ENCODE results near the gene APC. TPM values are rescaled to one million over a fixed set of nuclear protein-coding genes. Genes with fewer than 3 reads are reported as not detected.
"Not testable (repeated sequence)": the region's sequence is repeated elsewhere in the genome, so short reads cannot be mapped to it uniquely, and the experiment has no call there.

Gene APC
- total RNA-seq, 1 donor = 67.0 TPM

DNA sequence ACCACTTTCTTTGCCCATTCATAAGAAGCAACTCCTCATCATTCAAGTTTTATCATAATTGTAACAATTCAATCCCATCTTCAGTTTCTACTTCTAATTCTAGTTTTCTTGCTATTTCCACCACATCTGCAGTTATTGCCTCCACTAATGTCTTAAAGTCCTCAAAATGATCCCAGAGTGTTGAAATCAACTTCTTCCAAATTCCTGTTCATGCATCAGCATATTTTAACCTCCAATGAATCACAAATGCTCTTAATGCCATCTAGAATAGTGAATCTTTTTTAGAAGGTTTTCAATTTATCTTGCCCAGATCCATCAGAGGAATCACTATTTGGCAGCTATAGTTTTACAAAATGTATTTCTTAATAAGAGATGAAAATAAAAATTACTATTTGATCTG, 120.2 kb downstream of the APC start:
- TF ChIP-seq, protein P1, sequence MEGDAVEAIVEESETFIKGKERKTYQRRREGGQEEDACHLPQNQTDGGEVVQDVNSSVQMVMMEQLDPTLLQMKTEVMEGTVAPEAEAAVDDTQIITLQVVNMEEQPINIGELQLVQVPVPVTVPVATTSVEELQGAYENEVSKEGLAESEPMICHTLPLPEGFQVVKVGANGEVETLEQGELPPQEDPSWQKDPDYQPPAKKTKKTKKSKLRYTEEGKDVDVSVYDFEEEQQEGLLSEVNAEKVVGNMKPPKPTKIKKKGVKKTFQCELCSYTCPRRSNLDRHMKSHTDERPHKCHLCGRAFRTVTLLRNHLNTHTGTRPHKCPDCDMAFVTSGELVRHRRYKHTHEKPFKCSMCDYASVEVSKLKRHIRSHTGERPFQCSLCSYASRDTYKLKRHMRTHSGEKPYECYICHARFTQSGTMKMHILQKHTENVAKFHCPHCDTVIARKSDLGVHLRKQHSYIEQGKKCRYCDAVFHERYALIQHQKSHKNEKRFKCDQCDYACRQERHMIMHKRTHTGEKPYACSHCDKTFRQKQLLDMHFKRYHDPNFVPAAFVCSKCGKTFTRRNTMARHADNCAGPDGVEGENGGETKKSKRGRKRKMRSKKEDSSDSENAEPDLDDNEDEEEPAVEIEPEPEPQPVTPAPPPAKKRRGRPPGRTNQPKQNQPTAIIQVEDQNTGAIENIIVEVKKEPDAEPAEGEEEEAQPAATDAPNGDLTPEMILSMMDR (IDR thresholded peaks at IDR 0.05; ENCODE audit: extremely low read depth, low read depth, low read length) = no peak
- DNase-seq (ENCODE audit: insufficient read length, low spot score, missing footprints) = no peak
- Histone ChIP-seq H3K4me1 (ENCODE audit: insufficient read depth, low read length) (peaks cover 14% of the 10 kb centered on the region), H3K9me3 (ENCODE audit: low read depth, low read length) (no peaks in the 10 kb centered on the region), H3K4me3 (ENCODE audit: insufficient read depth, low read length) (no peak overlapping the region), H3K4me2 (ENCODE audit: insufficient read depth, low read length) (no peak overlapping the region), H3K27ac (ENCODE audit: low read depth, low read length) (no peak overlapping the region), H2AFZ (ENCODE audit: low read length) (no peak overlapping the region), H3K36me3 (ENCODE audit: insufficient read depth, low read length) (peaks cover 2% of the 10 kb centered on the region), H3K27me3 (ENCODE audit: insufficient read depth, low read length) (no peaks in the 10 kb centered on the region), H3K79me2 (ENCODE audit: insufficient read depth, low read length) (peaks cover 20% of the 10 kb centered on the region), H4K20me1 (ENCODE audit: insufficient read depth, low read length) (peaks cover 3% of the 10 kb centered on the region)

DNA sequence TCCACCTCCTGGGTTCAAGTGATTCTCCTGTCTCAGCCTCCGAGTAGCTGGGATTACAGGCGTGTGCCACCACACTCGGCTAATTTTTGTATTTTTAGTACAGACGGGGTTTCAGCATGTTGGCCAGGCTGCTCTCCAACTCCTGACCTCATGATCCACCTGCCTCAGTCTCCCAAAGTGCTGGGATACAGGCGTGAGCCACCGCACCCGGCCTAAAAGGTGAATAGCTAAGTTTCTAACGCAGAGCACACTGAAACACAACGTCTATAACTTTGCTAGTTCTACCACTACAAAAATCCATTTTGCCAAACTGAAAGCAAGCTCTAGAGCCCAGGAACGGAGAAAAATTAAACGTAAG, 122.9 kb downstream of the APC start:
- H3K9me3 ChIP-seq (ENCODE audit: low read depth, low read length); H3K27me3 ChIP-seq (ENCODE audit: insufficient read depth, low read length); DNase-seq (ENCODE audit: insufficient read length, low spot score, missing footprints): not testable (repeated sequence)
- Histone ChIP-seq H3K4me1 (ENCODE audit: insufficient read depth, low read length) (peaks cover 24% of the 10 kb centered on the region), H3K4me3 (ENCODE audit: insufficient read depth, low read length) (peak overlapping the region; percentile 88), H3K79me2 (ENCODE audit: insufficient read depth, low read length) (peaks cover 42% of the 10 kb centered on the region), H3K27ac (ENCODE audit: low read depth, low read length) (peak overlapping the region; percentile 93), H4K20me1 (ENCODE audit: insufficient read depth, low read length) (peaks cover 13% of the 10 kb centered on the region), H3K36me3 (ENCODE audit: insufficient read depth, low read length) (peaks cover 27% of the 10 kb centered on the region), H2AFZ (ENCODE audit: low read length) (peak overlapping the region; percentile 99), H3K4me2 (ENCODE audit: insufficient read depth, low read length) (peak overlapping the region; percentile 98)

- peak within 1 kb of the TSS; percentile 98 for H3K4me2 ChIP-seq (ENCODE audit: insufficient read depth, low read length)
- H3K27me3 ChIP-seq (ENCODE audit: insufficient read depth, low read length) = no peaks in the 10 kb centered on the region
- TF ChIP-seq, protein P1 (IDR thresholded peaks at IDR 0.05; ENCODE audit: extremely low read depth, low read depth, low read length) = no peak
- peak; percentile 95 for DNase-seq (ENCODE audit: insufficient read length, low spot score, missing footprints)
- H4K20me1 ChIP-seq (ENCODE audit: insufficient read depth, low read length) = peaks cover 13% of the 10 kb centered on the region
- H3K9me3 ChIP-seq (ENCODE audit: low read depth, low read length) = no peaks in the 10 kb centered on the region
- H3K4me1 ChIP-seq (ENCODE audit: insufficient read depth, low read length) = peaks cover 24% of the 10 kb centered on the region
- H3K27ac ChIP-seq (ENCODE audit: low read depth, low read length) = peak within 1 kb of the TSS; percentile 93
- H3K79me2 ChIP-seq (ENCODE audit: insufficient read depth, low read length) = peaks cover 44% of the 10 kb centered on the region
- peak within 1 kb of the TSS; percentile 88 for H3K4me3 ChIP-seq (ENCODE audit: insufficient read depth, low read length)
- H3K36me3 ChIP-seq (ENCODE audit: insufficient read depth, low read length) = peaks cover 31% of the 10 kb centered on the region
- peak within 1 kb of the TSS; percentile 99 for H2AFZ ChIP-seq (ENCODE audit: low read length)
These were observed 123.4 kb downstream of the APC start, which contains the start of gene SRP19 for GRCh38 chr5:112860929-112861637. TSS of gene SRP19 (plus strand) at chr5:112861287. CDS start at chr5:112861377, 90 bp downstream.

DNA sequence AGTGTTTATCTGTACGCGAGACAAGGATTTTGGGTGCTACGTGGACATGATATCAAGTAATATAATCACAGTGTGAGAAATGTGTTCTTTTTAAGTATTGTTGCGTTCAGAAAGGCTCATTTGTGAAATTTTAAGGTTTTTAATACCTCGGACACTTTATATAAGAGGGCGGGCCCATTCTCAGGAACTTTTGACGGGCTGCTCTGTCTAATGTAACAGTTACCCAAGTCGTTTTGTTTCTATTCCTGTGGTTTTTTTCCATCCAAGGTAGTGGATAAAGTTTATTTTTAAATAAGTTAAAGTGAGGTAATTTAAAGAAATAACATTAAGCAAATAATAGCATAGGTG, 123.9 kb downstream of the APC start:
- peaks cover 36% of the 10 kb centered on the region for H3K36me3 ChIP-seq (ENCODE audit: insufficient read depth, low read length)
- H3K27me3 ChIP-seq (ENCODE audit: insufficient read depth, low read length) = no peaks in the 10 kb centered on the region
- H3K4me3 ChIP-seq (ENCODE audit: insufficient read depth, low read length) = peak overlapping the region; percentile 88
- peak overlapping the region; percentile 93 for H3K27ac ChIP-seq (ENCODE audit: low read depth, low read length)
- H3K9me3 ChIP-seq (ENCODE audit: low read depth, low read length) = no peaks in the 10 kb centered on the region
- peak overlapping the region; percentile 99 for H2AFZ ChIP-seq (ENCODE audit: low read length)
- peak overlapping the region; percentile 98 for H3K4me2 ChIP-seq (ENCODE audit: insufficient read depth, low read length)
- H4K20me1 ChIP-seq (ENCODE audit: insufficient read depth, low read length) = peaks cover 13% of the 10 kb centered on the region
- H3K4me1 ChIP-seq (ENCODE audit: insufficient read depth, low read length) = peaks cover 24% of the 10 kb centered on the region
- TF ChIP-seq, protein P1 (IDR thresholded peaks at IDR 0.05; ENCODE audit: extremely low read depth, low read depth, low read length) = no peak
- peak; percentile 58 for DNase-seq (ENCODE audit: insufficient read length, low spot score, missing footprints)
- peaks cover 48% of the 10 kb centered on the region for H3K79me2 ChIP-seq (ENCODE audit: insufficient read depth, low read length)
